ENCODE measurements around the gene DGCR8.
"Not testable (repeated sequence)": the region's sequence is repeated elsewhere in the genome, so short reads cannot be mapped to it uniquely, and the experiment has no call there.

DGCR8 gene

DNA sequence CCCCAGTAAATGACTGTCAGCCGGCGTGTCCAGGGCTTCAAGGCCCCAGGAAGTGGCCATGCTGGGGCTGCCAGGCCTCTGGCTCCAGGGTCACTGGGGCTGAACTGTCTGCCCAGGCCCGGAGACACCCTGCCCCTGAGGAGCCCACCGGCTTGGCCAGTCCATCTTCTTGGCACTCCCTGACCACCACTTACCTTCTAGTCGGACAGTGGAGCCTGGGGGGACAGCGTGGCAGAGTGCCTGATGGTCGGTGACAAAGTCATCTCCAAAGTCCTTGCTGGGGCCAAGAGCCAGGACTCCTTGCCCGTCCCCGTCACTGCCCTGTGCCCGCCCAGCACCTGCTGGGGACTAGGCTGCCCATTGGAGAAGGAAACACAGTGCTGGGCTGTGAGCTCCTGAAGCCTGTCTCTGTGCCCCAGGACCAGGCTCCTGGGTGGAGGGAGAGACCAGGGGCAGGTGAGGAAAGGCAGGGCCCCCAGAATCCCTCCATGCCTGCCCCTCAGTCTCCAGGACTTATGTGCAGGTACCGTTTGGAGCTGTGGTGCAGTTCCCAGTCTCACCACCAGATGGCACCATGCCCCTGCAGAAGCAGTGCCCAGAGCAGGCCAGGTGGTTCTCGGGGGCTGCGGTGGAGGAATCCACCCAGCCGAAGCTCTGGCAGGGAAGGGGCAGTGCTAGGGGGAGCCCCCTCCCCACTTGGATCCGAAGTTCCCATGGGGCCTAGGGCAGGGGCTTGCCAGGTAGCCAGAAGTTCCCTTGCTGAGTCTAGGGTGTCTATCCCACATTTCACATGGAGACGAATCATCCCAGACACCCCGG, 76.8 kb downstream of the DGCR8 start:
- peak; percentile 93 for DNase-seq

DNA sequence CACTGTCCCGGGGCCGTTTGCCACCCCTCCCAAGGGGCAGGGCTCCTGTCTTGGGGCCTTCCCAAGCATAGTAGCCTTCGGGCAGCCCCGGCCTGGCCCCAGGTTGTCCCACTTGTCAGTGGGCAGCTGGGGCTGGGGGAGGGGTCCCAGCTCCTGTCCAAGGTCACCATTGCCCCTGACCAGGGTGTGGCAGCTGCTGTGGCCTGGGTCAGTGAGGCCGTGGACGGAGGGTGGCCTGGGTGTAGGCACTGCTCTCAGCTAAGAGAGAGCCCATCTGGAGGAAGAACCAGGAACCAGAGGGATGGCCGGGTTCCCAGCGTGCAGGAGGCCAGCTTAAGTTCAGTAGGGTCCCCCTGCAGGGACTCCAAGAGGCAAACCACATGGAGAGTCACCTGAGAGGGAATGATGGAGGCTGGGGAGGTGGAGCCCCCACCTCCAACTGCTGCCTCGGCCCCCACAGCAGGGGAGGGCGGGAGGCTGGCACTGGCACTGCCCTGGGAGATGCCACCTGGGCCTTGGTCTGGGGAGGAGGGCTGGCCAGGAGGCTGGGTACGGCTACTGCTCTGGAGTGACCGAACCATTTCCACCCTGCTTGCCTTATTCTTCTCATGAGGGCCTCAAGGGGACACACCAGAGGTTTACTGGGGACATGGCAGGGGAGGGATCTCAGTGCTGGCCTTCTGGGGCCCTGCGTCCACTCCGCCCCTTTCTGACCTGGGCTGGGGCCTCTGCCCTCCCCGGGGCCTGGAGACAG, 77.6 kb downstream of the DGCR8 start:
- DNase-seq: no peak

DNA sequence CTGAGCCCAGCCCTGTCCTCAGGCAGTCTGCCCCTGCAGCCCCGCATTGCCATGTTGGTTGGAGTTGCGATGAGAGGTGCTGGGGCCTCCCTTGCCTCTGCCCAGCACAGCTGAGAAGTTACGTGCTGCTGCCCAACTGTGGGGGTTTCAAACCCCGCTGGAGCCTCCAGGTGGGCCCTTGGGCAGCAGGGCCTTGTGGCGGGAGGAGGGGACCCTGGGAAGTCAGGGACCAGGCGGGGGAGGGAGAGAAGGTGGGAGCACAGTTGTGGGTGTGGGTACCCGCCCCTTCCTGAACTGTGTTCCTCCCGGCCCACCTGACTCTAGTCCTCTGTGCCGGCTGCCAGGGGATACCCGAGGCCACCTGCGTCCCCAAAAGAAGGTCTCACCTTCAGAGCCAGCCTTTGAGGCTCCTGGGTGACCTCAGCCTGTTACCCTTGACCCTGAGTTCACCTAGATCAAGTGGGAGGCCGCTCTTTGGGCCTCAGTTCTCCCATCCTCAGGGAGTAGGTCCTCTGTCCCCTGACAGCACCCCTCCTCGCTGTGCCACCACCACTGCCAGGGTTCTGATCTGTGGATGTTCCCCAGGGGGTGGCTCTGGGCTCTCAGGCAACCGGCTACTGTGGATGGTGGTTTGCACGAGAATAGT, 78.5 kb downstream of the DGCR8 start:
- DNase-seq: no peak

DNA sequence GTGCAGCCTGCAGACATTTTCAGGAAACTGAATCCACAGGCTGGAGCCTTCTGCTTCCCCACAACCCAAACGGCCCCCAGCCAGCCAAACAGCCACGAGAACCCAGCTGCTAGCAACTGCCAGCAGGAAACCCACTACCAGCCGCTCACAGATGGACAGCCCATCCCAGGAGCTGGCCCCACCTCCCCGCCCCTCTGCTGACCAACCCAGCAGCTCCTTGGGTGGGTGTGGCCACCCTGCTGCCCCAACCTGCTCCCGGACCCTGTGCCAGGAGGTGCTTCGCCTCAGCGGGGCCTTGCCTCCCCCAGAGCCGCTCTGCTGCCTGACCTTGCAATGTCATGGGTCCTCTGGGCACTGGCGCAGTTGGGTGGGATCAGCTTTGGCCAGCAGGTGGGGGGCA, 79.0 kb downstream of the DGCR8 start:
- no peak for DNase-seq

DNA sequence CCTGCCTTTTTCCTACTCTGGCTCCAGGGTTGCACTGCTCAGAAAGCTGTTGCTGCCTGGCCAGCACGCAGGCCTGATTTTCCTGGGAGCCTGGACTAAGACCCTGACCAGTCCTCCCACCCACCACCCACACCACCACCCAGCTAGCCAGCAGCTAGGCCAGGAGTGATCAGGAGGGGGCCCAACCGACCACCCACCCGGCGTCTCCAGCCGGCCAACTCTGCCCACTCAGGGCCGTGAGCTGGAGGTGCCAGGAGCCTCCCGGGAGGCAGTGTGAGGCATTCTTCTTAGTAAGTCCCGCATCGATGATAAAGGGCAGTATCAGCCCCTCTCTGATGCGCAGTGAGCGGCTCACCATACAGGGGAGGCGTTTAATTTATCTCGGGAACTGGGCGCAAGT, 79.5 kb downstream of the DGCR8 start:
- not testable (repeated sequence) for DNase-seq

DNA sequence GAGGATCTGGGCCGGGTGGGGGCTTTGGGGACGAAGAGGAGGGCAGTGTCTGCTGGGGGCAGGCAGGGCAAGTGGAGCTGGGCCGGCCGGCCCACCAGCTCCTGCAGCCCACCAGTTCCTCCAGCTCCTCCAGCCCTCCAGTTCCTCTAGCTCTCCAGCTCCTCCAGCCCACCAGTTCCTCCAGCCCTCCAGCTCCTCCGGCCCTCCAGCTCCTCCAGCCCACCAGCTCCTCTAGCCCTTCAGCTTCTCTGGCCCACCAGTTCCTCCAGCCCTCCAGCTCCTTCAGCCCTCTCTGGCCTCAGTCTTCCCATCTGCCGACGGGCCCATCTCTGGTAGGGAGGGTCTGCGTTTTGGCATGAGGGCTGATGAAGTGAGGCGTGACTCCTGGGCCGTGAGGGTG, 80.0 kb downstream of the DGCR8 start:
- DNase-seq: no peak
